H1 (cell line): Measurements from ENCODE around the gene KTN1. TPM values are rescaled to one million over a fixed set of nuclear protein-coding genes. Genes with fewer than 3 reads are reported as not detected.

Experiments used
- CTCF ChIA-PET: fragments of 300-600 bp; sonication (Branson Sonifier 250); formaldehyde crosslinking; loops from one replicate; lab custom pipeline; 2021; ENCODE audit not compliant: partially characterized antibody; lab: Charles Lee
- POLR2A ChIA-PET: fragments of 300-600 bp; sonication (Branson Sonifier 250); formaldehyde crosslinking; loops from one replicate; lab custom pipeline; 2021; ENCODE audit warnings: inconsistent platforms; ENCODE audit not compliant: partially characterized antibody; lab: Charles Lee
- DNase-seq, 2 experiments: peaks; one replicate each; pipeline versions ENCODE4 v3.0.0 to v3.0.0-alpha.2; 2010 to 2022; ENCODE audit warnings: low spot score in 2 of 2, low read depth in 1 of 2, mixed read lengths in 1 of 2
- FAIRE-seq: peaks from 2 replicates; lab custom pipeline; 2011; peaks lifted over from hg19 to GRCh38; lab: Jason Lieb, UNC
- H2AFZ ChIP-seq: 2 replicates; pipeline ENCODE4 v1.8.1; 2012; ENCODE audit warnings: low read length, inconsistent platforms
- H2AK5ac ChIP-seq: 2 replicates; pipeline ENCODE4 v1.6.1; 2013; ENCODE audit warnings: low read depth, low read length
- H2BK120ac ChIP-seq: replicated peaks from 2 replicates; pipeline ENCODE3; 2013; ENCODE audit warnings: low read depth, low read length, inconsistent platforms
- H2BK12ac ChIP-seq: 2 replicates; pipeline ENCODE4 v1.6.1; 2013; ENCODE audit warnings: low read depth, low read length
- H2BK15ac ChIP-seq: 2 replicates; pipeline ENCODE4 v1.6.1; 2013; ENCODE audit warnings: low read length
- H2BK20ac ChIP-seq: 2 replicates; pipeline ENCODE4 v1.6.1; 2013; ENCODE audit warnings: low read length
- H2BK5ac ChIP-seq: 2 replicates; pipeline ENCODE4 v1.6.1; 2013; ENCODE audit warnings: low read depth, low read length
- H3K14ac ChIP-seq: 2 replicates; pipeline ENCODE4 v1.6.1; 2013; ENCODE audit warnings: inconsistent platforms; ENCODE audit not compliant: insufficient read length
- H3K18ac ChIP-seq: 2 replicates; pipeline ENCODE4 v1.6.1; 2013; ENCODE audit warnings: low read length; ENCODE audit errors: extremely low read depth
- H3K23ac ChIP-seq: 2 replicates; pipeline ENCODE4 v1.6.1; 2013; ENCODE audit warnings: inconsistent platforms; ENCODE audit not compliant: insufficient read length
- H3K23me2 ChIP-seq: 2 replicates; pipeline ENCODE4 v1.6.1; 2013; ENCODE audit warnings: low read depth, low read length
- H3K27ac ChIP-seq: 2 replicates; pipeline ENCODE4 v1.6.1; 2011; ENCODE audit warnings: low read depth, low read length, inconsistent platforms
- H3K27me3 ChIP-seq, 4 experiments: replicated peaks in 1 of 4; 1 replicate in 1 of 4; 2 replicates in 3 of 4; pipeline versions ENCODE4 v1.6.1 to v1.8.1; 2011 to 2013; ENCODE audit warnings: low read length in 3 of 4, mild to moderate bottlenecking in 3 of 4, inconsistent platforms in 2 of 4, mixed read lengths in 2 of 4, moderate library complexity in 1 of 4; ENCODE audit not compliant: control insufficient read depth in 3 of 4, insufficient read depth in 3 of 4; ENCODE audit errors: extremely low read depth in 1 of 4
- H3K36me3 ChIP-seq, 4 experiments: 2 replicates each; pipeline versions ENCODE4 v1.6.1 to v1.8.1; 2011 to 2013; ENCODE audit warnings: mild to moderate bottlenecking in 4 of 4, low read length in 3 of 4, moderate library complexity in 2 of 4, control low read depth in 1 of 4, inconsistent platforms in 1 of 4; ENCODE audit not compliant: insufficient read depth in 4 of 4, control insufficient read depth in 2 of 4
- H3K4ac ChIP-seq: replicated peaks from 2 replicates; pipeline ENCODE3; 2013; ENCODE audit warnings: low read length, low read depth, mixed read lengths, inconsistent platforms; ENCODE audit not compliant: insufficient read length
- H3K4me1 ChIP-seq, 4 experiments: replicated peaks in 1 of 4; 1 replicate in 1 of 4; 2 replicates in 3 of 4; pipeline versions ENCODE4 v1.6.1 to v1.8.1; 2011 to 2013; ENCODE audit warnings: low read length in 3 of 4, inconsistent platforms in 2 of 4, mixed read lengths in 1 of 4; ENCODE audit not compliant: insufficient read depth in 4 of 4, control insufficient read depth in 3 of 4
- H3K4me2 ChIP-seq, 2 experiments: 2 replicates each; pipeline versions ENCODE4 v1.6.1 to v1.8.1; 2011 to 2013; ENCODE audit warnings: low read depth in 2 of 2, low read length in 2 of 2, control low read depth in 1 of 2, inconsistent platforms in 1 of 2, mild to moderate bottlenecking in 1 of 2; ENCODE audit not compliant: insufficient read depth in 1 of 2
- H3K4me3 ChIP-seq, 4 experiments: fragments of 200-600, 300-600 bp in 1 of 4; sonication (generic), shearing (Covaris generic), sonication (Bioruptor Twin) in 1 of 4; 2 replicates each; pipeline versions ENCODE4 v1.5.1 to v1.8.1; 2011 to 2016; ENCODE audit warnings: low read length in 4 of 4, low read depth in 3 of 4, control low read depth in 2 of 4, inconsistent platforms in 2 of 4, mild to moderate bottlenecking in 2 of 4, mixed read lengths in 1 of 4, moderate library complexity in 1 of 4; ENCODE audit not compliant: insufficient read depth in 2 of 4; ENCODE audit errors: extremely low read depth in 1 of 4
- H3K56ac ChIP-seq: replicated peaks from 2 replicates; pipeline ENCODE3; 2013; ENCODE audit warnings: low read depth, mild to moderate bottlenecking, mixed read lengths, low read length, inconsistent platforms; ENCODE audit not compliant: insufficient read length
- H3K79me1 ChIP-seq: 2 replicates; pipeline ENCODE4 v1.6.1; 2013; ENCODE audit warnings: low read depth, low read length, control low read depth
- H3K79me2 ChIP-seq, 2 experiments: 2 replicates each; pipeline versions ENCODE4 v1.6.1 to v1.8.1; 2012 to 2013; ENCODE audit warnings: low read length in 2 of 2, mild to moderate bottlenecking in 2 of 2, inconsistent platforms in 1 of 2; ENCODE audit not compliant: insufficient read depth in 2 of 2, control insufficient read depth in 1 of 2
- H3K9ac ChIP-seq, 4 experiments: replicated peaks in 1 of 4; 1 replicate in 1 of 4; 2 replicates in 3 of 4; pipeline versions ENCODE4 v1.6.1 to v1.8.1; 2011 to 2013; ENCODE audit warnings: low read depth in 3 of 4, low read length in 3 of 4, control low read depth in 2 of 4, mild to moderate bottlenecking in 2 of 4, moderate library complexity in 2 of 4, inconsistent platforms in 1 of 4; ENCODE audit errors: extremely low read depth in 1 of 4
- H3K9me3 ChIP-seq, 2 experiments: 2 replicates each; pipeline versions ENCODE4 v1.6.1 to v1.8.1; 2012 to 2013; ENCODE audit warnings: mild to moderate bottlenecking in 2 of 2, moderate library complexity in 2 of 2, control low read depth in 1 of 2, inconsistent platforms in 1 of 2, low read depth in 1 of 2, low read length in 1 of 2, mixed read lengths in 1 of 2; ENCODE audit not compliant: insufficient read depth in 2 of 2
- H4K20me1 ChIP-seq, 2 experiments: replicated peaks in 1 of 2; 2 replicates each; pipeline versions ENCODE3 to v1.8.1; 2011 to 2013; ENCODE audit warnings: inconsistent platforms in 2 of 2, low read length in 2 of 2, mild to moderate bottlenecking in 1 of 2; ENCODE audit not compliant: insufficient read depth in 2 of 2, control insufficient read depth in 1 of 2
- H4K5ac ChIP-seq: 2 replicates; pipeline ENCODE4 v1.6.1; 2013; ENCODE audit warnings: low read length, low read depth, mixed read lengths, inconsistent platforms; ENCODE audit not compliant: insufficient read length
- H4K8ac ChIP-seq: 2 replicates; pipeline ENCODE4 v1.8.0; 2013; ENCODE audit warnings: mild to moderate bottlenecking, moderate library complexity, low read length, inconsistent platforms; ENCODE audit not compliant: insufficient read depth; ENCODE audit errors: extremely low read depth
- H4K91ac ChIP-seq: replicated peaks from 2 replicates; pipeline ENCODE3; 2013; ENCODE audit warnings: low read length, mixed read lengths, inconsistent platforms; ENCODE audit not compliant: insufficient read length
- BRCA1 ChIP-seq: IDR thresholded peaks from 2 replicates; pipeline ENCODE4 v1.6.1; 2012; ENCODE audit warnings: low read depth, low read length, improper control_type of control experiment
- EZH2 ChIP-seq: fragments of 200-600 bp; sonication (generic); IDR thresholded peaks from 2 replicates; pipeline ENCODE4 v1.7.1; 2012; ENCODE audit warnings: low read depth, mild to moderate bottlenecking, moderate library complexity, low read length, inconsistent platforms; ENCODE audit not compliant: severe bottlenecking
- HDAC6 ChIP-seq: IDR thresholded peaks from one replicate; pipeline ENCODE4 v1.7.1; 2012; ENCODE audit warnings: low read depth, mild to moderate bottlenecking, inconsistent platforms, low read length, moderate library complexity
- JUND ChIP-seq: IDR thresholded peaks from 2 replicates; pipeline ENCODE4 v1.6.1; 2011; ENCODE audit warnings: mild to moderate bottlenecking, improper control_type of control experiment, low read length
- KDM1A ChIP-seq: fragments of 200-600, 300-600 bp; sonication (generic); IDR thresholded peaks from 2 replicates; pipeline ENCODE4 v1.7.1; 2016; ENCODE audit warnings: mild to moderate bottlenecking, low read length, borderline replicate concordance
- KDM4A ChIP-seq: IDR thresholded peaks from one replicate; pipeline ENCODE4 v1.7.1; 2012; ENCODE audit warnings: low read depth, mild to moderate bottlenecking, moderate library complexity, low read length, inconsistent platforms; ENCODE audit not compliant: severe bottlenecking
- MAFK ChIP-seq: IDR thresholded peaks from 2 replicates; pipeline ENCODE4 v1.6.1; 2012; ENCODE audit warnings: low read depth, mild to moderate bottlenecking, improper control_type of control experiment, low read length
- NRF1 ChIP-seq: IDR thresholded peaks from 2 replicates; pipeline ENCODE4 v1.6.1; 2011; ENCODE audit warnings: mild to moderate bottlenecking, low read depth, low read length, improper control_type of control experiment
- SIX5 ChIP-seq: IDR thresholded peaks from 2 replicates; pipeline ENCODE4 v1.6.1; 2011; ENCODE audit warnings: mild to moderate bottlenecking, low read depth, low read length
- TAF1 ChIP-seq: IDR thresholded peaks from 2 replicates; pipeline ENCODE4 v1.6.1; 2011; ENCODE audit warnings: mild to moderate bottlenecking, low read depth, low read length
- TCF12 ChIP-seq: IDR thresholded peaks from 2 replicates; pipeline ENCODE4 v1.6.1; 2011; ENCODE audit warnings: low read depth, mild to moderate bottlenecking, low read length
- WGBS, 2 experiments: shearing (Covaris generic) in 1 of 2; methylation state at CpG; one replicate each; pipeline versions ENCODE4 v1.1.6 to v1.1.7; 2013 to 2015; ENCODE audit warnings: low lambda C conversion rate in 2 of 2, mixed read lengths in 2 of 2, inconsistent platforms in 1 of 2, low coverage in 1 of 2, missing lambda C conversion rate in 1 of 2; ENCODE audit not compliant: insufficient replicate concordance in 2 of 2, insufficient coverage in 1 of 2, insufficient read length in 1 of 2; ENCODE audit errors: extremely low coverage in 1 of 2, missing lambda C conversion rate in 1 of 2; 5-methylcytosine and 5-hydroxymethylcytosine counted together
- polyA plus RNA-seq, 7 experiments: library from polyadenylated mRNA; depleted of rRNA in 3 of 7; stranded (reverse) in 5 of 7; unstranded in 2 of 7; fragments of >200 nt in 5 of 7; fragments of 200-250 nt in 2 of 7; gene quantifications; 1 replicate in 5 of 7; 2 replicates in 1 of 7; 4 replicates in 1 of 7; pipeline versions ENCODE4 v1.2.1 to v1.2.3, GENCODE V29; 2011 to 2013; ENCODE audit warnings: missing spikeins in 2 of 7, mixed read lengths in 2 of 7
- total RNA-seq: library from RNA; stranded (reverse); fragmentation: NEBNext Ultra II Directional; extraction: Animal tissue kit (Norgen Biotek cat#: 25700); gene quantifications from 2 replicates; pipeline ENCODE4 v1.2.1, GENCODE V29; 2021

The KTN1 gene
- total and polyA plus RNA-seq, 2 of the 8 experiments (the other 6 are each of a cell fraction or from before 2014, with no cell fraction given) = 15.4 to 151 TPM

DNA sequence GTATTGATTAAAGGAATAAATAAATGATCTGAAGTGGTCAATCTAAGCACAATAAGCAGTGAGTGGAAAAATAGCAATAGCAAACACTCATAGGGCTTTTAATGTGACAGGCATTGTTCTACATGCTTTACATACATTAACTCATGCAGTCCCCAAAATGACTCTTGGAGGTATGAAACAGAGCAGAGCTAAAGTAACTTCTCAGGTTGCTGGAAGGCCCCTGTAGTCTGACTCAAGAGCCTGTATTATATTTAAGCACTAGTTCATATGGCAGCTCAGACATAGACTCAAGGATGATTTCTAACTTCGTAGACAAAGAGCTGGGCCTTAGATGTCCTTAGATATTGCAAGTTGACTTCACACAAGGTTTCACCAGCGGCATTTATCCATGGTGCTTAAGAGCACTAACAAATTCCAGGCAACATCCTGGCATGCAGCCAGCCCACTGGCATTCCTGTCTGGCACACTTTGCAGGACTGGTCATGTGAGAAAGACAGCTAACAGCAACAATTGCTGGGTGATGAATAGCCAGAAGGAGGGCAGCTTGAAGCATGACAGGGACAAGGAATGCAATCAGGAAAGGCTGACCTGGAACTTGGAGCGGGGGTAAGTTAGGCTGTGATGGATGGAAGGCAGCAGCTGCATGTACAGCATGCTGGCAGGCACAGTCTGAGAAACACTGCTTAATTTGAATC lies 22.9 kb upstream of the KTN1 start:
- Histone ChIP-seq H3K79me1 (no peaks in the 10 kb centered on the region), H3K27me3 (no peaks in the 10 kb centered on the region; a peak in 1 of 7 replicates), H2BK120ac (no peak overlapping the region), H2AK5ac (no peak overlapping the region), H2AFZ (no peak overlapping the region), H3K4ac (no peak overlapping the region), H4K5ac (no peak overlapping the region), H3K23ac (no peak overlapping the region), H3K4me1 (no peaks in the 10 kb centered on the region), H2BK12ac (no peak overlapping the region), H4K8ac (no peak overlapping the region), H3K36me3 (no peaks in the 10 kb centered on the region), H4K20me1 (no peaks in the 10 kb centered on the region), H3K14ac (no peak overlapping the region), H4K91ac (no peak overlapping the region), H2BK5ac (no peak overlapping the region), H3K56ac (no peak overlapping the region), H3K23me2 (no peaks in the 10 kb centered on the region), H3K79me2 (no peaks in the 10 kb centered on the region), H3K4me3 (no peak overlapping the region), H3K18ac (no peak overlapping the region), H3K4me2 (no peak overlapping the region), H3K27ac (no peak overlapping the region), H3K9ac (no peak overlapping the region), H2BK15ac (no peak overlapping the region), H3K9me3 (no peaks in the 10 kb centered on the region), H2BK20ac (no peak overlapping the region)
- 87% methylated on average over 3 of the region's 3 CpGs; no CpG with 5 or more reads in 1 of the 2 experiments for WGBS, 2 experiments
- ChIA-PET POLR2A (interaction anchor here (0.7 to 1.2 kb wide), 3 partner anchors 9 to 11 kb away, joined by 3 read pairs; no protein-coding TSS in a partner anchor), CTCF (interaction anchor here (0.6 to 3.6 kb wide), 5 partner anchors 20 to 140 kb away, joined by 3 to 9 read pairs (median 5); no protein-coding TSS in a partner anchor)
- DNase-seq (no peak), FAIRE-seq (no peak)
- TF ChIP-seq HDAC6 (no peak), TCF12 (no peak), SIX5 (no peak), EZH2 (no peak), JUND (no peak), TAF1 (no peak), KDM4A (no peak), KDM1A (no peak), NRF1 (no peak), BRCA1 (no peak), MAFK (no peak)
